Measurements from ENCODE around the gene FRMD4A.

GRCh38 chr10:13628661-13629060 is 702.1 kb downstream of the FRMD4A start:
- TF ChIP-seq TAF1 (IDR thresholded peaks at IDR 0.05; ENCODE audit: borderline replicate concordance, low read depth, low read length) (no peak), POLR2AphosphoS5 (IDR thresholded peaks at IDR 0.05; ENCODE audit: low read depth, low read length) (no peak), POLR2A (IDR thresholded peaks at IDR 0.05; ENCODE audit: low read depth, low read length) (no peak)

All from GM12892 (cell line).